ENCODE measurements around the gene APOL3.
"Not testable (repeated sequence)": the region's sequence is repeated elsewhere in the genome, so short reads cannot be mapped to it uniquely, and the experiment has no call there.

The APOL3 gene

DNA sequence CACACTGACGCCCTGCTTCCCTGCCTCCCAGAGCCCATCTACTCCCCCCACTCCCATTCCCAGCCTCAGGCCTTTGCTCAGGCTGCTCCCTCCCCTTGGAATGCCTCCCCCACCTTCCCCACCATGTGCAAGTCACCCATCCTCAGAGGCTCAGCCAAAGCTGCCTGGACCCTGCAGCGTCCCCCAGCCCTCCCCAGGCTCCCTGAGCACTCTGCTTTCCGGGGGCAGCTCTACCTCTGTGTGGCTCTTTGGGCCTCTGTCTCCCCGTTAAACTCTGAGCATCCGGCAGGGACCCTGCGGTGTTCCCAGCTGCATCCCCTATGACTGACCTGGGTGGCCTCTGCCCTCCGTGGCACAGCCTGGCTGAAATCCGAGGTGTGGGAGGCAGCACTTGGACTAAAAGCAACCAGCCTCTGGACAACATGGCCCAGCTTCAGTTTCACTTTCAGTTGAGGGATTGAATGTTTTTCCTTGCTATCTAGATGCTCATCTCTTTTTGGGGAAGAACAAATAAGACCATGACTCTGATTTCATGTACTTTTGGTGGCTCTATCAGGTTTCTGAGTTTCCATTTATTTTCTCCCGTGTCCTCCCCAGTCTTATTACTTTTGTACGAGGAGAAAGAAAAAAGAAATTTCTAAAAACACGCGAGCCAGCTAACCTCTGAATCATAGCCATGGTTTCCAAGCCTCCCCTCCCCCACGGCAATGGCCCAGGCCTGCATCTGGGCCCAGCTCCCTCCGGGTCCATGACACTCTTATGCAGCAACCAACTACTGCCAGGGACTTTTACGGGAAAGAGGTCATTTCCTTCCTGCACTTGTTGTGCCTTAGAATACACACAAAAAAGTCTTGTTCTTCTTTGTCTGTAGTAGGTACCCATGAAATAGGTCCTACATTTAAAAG is 3.8 kb downstream of the APOL3 start:
- DNase-seq, result peak; percentile 72

DNA sequence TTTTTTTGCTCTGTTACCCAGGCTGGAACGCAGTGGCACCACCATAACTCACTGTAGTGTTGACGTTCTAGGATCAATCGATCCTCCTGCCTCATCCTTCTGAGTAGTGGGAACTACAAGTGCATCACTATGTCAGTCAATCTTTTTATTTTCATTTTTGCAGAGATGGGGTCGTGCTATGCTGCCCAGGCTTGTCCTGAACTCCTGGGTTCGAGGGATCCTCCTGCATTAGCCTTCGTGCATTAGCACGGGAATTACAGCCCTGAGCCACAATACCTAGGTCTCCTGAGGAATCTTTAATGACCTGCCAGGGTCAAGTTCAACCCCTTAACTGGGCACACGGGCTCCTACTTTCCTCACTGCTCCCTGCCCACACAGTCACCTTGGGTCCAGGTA is 4.4 kb downstream of the APOL3 start:
- no peak for DNase-seq

GRCh38 chr22:36155702-36156101 is 4.9 kb downstream of the APOL3 start:
- DNase-seq, result no peak

DNA sequence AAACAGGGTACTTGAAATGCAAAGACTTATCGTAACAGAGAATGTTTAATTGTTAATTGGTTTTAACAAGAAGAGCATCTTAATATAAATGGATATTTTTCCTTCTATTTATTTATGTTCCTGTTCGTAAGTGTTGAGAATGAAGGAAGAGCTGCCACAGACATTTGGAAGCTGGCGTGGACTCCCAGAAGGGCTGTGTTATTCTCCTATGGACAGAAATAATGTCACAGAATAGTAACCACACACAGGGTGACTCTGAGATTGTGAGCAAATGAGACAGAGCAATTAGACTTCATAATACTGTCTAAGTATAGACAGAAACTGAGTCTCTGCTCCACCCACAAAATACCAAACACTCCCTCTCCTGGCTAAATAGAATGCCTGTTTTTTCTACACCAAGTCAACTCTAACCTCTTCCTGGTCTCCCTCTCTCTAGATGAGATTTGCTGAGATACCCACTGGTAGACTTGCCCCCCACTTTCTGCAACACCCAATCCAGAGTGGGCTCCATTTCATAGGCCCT is 6.1 kb downstream of the APOL3 start:
- DNase-seq, result no peak

GRCh38 chr22:36153501-36154422 is 6.8 kb downstream of the APOL3 start:
- DNase-seq, result no peak

DNA sequence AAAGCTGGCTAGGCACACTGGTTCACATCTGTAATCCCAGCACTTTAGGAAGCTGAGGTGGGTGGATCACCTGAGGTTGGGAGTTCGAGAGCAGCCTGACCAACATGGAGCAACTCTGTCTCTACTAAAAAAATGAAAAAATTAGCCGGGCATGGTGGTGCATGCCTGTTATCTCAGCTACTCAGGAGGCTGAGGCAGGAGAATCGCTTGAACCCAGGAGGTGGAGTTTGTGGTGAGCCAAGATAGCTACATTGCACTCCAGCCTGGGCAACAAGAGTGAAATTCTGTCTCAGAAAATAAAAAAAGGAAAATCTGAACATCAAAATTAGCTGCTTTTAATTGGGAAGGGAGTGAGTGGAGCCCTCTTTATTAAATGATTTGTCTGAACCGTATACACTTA is 7.7 kb downstream of the APOL3 start:
- not testable (repeated sequence) for DNase-seq

- DNase-seq, result no peak
These were observed 8.5 kb downstream of the APOL3 start for GRCh38 chr22:36152088-36152487.

DNA sequence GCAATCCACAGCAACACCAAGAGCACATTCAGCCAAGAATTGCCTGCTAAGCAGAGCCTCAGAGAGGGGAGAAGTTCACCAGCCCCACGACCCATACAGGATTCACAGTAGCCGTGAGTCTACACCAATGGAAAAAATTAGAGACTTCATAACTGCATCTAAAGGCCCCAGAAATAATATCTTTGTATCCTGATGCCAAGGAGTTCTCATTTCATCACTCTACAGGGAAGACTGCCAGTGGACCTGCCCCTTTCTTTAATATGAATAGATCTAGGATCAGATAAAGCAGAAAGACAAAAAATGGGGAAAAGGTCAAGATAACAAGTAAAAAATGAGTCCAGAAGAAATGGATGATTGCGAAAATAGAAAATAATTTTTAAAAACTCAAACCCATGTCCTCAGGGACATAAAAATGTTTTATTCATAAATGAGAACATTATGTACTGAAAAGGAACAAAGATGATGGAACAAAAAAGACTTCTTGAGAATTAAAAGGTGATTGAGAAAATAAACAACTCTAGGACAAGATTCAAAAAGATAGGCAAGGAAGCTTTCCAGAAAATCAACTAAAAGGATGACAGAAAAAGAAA is 9.5 kb downstream of the APOL3 start:
- DNase-seq, result no peak

- no peak for DNase-seq
These were observed 11.1 kb downstream of the APOL3 start for GRCh38 chr22:36149441-36149840.

DNA sequence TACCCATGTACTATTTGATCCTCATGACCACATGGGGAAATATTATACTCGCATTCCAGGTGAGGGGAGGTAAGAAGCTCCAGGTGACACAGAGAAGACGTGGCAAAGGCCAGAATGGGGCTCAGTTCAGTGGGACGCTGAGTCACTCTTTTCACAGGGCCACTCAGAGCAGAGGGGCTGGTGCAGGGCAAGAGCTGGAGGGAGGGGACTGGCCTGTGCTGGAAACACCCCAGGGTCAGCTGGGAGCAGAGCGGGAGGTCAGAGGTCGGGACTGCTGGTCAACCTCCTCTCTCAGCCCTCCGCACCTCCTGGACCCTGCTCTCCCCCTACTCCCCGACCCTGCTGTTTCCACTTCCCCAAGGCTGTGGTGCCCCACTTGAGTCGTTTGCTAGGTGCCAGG is 12.1 kb downstream of the APOL3 start:
- DNase-seq, result no peak

DNA sequence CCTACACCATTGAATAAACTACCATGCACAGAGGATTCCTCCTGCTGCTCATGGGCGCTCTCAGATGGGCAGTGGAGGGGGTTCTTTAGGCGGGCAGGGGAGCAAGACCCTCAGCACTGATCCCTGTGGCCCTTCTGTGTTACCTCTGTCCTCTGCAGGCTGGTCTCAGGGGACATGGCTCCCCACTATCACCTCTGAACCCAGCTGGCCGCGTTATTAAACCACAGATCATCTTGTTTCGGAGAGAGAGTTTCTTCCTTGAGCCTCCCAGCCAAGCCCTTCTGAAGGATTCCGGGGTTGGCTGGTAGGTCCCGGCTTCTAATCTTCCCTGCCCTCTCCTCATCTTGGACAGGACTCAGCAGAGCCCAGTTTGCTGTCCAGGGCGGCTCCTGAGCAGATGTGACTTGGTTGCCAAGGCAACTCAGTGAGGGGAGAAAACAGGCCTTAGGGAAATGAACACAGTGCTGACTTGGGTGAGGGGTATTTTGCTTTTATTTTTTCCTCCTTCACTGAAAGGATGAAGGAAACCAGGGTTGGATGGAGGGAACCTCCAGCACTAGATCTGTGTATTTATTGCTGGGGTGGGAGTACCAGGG is 13.3 kb downstream of the APOL3 start:
- no peak for DNase-seq

DNA sequence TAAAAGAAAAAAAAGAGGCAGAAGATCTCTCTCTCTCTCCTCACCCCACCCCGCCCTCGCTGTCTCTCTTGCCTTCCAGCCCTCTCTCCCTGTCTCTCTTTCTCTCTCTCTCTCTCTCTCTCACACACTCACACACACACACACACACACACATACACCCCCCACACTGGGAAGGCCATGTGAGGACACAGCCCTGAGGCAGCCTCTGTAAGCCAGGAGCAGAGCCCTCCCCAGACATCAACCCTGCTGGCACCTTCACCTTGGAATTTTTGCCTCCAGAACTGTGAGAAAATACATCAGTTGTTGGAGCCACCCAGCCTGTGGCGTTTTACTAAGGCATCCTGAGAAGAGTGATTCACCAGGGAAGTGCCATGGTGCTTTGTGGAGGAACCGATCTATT is 14.7 kb downstream of the APOL3 start:
- no peak for DNase-seq

- DNase-seq, result peak; percentile 27
These were observed 15.5 kb downstream of the APOL3 start for GRCh38 chr22:36144886-36145541.

- DNase-seq, result no peak
These were observed 16.6 kb downstream of the APOL3 start for GRCh38 chr22:36143956-36144355.

- no peak for DNase-seq
These were observed 17.3 kb downstream of the APOL3 start for GRCh38 chr22:36143066-36143815.

GRCh38 chr22:36141481-36141880 is 19.1 kb downstream of the APOL3 start:
- no peak for DNase-seq

DNA sequence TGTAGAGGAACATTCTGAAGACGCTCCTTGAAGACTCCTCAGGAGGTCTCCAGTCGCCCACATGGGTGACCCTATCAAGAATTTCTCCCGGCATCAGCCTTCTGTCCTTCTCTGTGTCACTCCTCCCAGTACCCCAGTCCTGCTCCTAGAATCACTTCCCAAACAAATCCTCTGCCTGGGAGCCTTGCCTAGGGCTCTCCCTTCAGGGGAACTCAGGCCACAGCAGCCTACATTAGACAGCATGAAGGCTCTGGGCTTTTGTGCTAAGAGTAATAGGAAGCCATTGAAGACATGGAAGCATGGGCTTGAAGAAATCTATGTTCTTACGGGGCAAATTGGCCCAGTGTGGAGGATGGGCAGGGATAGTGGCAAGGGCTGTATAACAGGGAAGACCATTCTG is 21.8 kb downstream of the APOL3 start:
- DNase-seq, result not testable (repeated sequence)

DNA sequence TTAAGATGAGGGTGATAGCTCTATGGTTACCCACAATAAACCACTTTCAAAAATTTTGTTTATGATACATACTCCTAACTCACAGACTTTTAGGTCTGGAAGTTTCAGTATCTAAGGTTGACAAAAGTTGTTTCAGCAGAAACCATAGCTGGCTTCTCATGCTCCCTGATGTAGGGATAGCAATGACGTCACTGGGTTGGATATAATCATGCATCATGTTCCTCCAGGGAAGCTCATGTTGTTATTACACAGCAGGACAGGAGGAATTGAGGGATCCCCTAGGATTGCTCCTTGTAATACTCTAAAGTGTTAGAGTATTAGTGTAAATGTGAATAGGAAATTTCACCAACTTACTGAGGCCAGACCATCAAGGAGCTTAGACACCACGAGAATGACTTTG is 23.6 kb downstream of the APOL3 start:
- DNase-seq, result no peak

DNA sequence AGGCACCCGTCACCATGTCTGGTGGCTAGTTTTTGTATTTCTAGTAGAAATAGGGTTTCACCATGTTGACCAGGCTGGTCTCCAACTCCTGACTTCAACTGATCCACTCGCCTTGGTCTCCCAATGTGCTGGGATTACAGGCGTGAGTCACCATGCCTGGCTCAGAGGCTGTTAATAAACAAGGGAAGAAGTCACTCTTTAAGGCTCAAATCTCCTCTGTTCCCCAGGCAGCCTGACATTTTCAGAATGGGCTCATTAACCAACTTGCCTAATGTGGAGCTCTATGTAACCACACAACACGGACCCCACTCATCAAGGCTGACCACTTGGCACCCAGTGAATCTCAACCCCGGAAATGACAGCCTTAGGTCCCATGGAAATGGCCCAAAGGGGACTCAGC is 24.1 kb downstream of the APOL3 start:
- DNase-seq, result no peak

DNA sequence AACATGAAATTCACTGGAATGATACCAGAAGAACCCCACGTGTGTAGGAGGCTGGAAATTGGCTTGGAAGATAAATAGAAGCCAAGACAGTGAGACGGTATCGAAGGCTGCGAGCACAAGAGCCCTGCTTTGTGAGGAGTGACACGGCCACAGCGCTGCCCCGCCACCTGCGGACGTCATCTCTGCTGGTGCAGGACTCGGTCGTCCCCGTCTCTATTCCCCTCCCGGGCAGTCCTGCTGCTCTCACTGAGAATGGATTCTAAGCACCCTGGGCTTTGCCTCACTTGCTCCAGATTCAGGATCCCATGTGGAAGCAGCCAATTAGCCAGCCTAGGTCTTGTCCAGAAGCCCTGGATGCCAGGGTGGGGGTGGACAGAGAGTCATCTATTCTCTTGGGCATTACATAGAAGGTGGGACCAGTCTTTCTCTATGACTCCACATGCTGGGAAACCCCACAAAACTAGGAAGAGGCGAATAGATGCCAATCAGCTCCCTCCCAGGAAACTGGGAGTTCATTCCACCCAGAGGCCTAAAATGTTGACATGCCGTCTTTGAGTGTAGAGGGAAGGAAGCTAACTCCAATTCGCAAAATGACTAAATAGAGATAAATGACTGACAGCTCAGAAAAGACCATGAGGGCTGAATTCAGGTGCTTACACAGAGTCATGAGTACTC is 25.1 kb downstream of the APOL3 start:
- no peak for DNase-seq

- DNase-seq, result peak; percentile 20
These were observed 26.4 kb downstream of the APOL3 start for GRCh38 chr22:36134182-36134581.
